ENCODE measurements around the gene ACACA. TPM values are rescaled to one million over a fixed set of nuclear protein-coding genes. Genes with fewer than 3 reads are reported as not detected.

ACACA gene
- total and polyA plus RNA-seq, 9 donors, result 10.9 to 104 (median 37.9) TPM

GRCh38 chr17:37039269-37039668, 367.4 kb downstream of the ACACA start:
- Histone ChIP-seq H3K9me3 (no peaks in the 10 kb centered on the region), H3K27me3 (no peaks in the 10 kb centered on the region), H3K4me3 (no peak overlapping the region), H3K4me1 (ENCODE audit: insufficient read depth) (no peaks in the 10 kb centered on the region), H3K27ac (no peak overlapping the region), H3K36me3 (no peaks in the 10 kb centered on the region)
- TF ChIP-seq EP300 (IDR thresholded peaks at IDR 0.05), result no peak
- TF ChIP-seq, protein P1, sequence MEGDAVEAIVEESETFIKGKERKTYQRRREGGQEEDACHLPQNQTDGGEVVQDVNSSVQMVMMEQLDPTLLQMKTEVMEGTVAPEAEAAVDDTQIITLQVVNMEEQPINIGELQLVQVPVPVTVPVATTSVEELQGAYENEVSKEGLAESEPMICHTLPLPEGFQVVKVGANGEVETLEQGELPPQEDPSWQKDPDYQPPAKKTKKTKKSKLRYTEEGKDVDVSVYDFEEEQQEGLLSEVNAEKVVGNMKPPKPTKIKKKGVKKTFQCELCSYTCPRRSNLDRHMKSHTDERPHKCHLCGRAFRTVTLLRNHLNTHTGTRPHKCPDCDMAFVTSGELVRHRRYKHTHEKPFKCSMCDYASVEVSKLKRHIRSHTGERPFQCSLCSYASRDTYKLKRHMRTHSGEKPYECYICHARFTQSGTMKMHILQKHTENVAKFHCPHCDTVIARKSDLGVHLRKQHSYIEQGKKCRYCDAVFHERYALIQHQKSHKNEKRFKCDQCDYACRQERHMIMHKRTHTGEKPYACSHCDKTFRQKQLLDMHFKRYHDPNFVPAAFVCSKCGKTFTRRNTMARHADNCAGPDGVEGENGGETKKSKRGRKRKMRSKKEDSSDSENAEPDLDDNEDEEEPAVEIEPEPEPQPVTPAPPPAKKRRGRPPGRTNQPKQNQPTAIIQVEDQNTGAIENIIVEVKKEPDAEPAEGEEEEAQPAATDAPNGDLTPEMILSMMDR (IDR thresholded peaks at IDR 0.05), result no peak
- no peak for TF ChIP-seq POLR2A (IDR thresholded peaks at IDR 0.05)
- no peak for DNase-seq
- WGBS, 3 donors, result 73 to 75% (median 73%) methylated on average over 6 of the region's 6 CpGs
- intact Hi-C loops (cut with DNase I), result no loop called here

GRCh38 chr17:37037590-37038155, 369.0 kb downstream of the ACACA start:
- WGBS, 3 donors, result 73 to 82% (median 75%) methylated on average over 5 of the region's 5 CpGs
- intact Hi-C loops (cut with DNase I), result no loop called here
- DNase-seq, result no peak
- Histone ChIP-seq H3K36me3 (no peaks in the 10 kb centered on the region), H3K27me3 (no peaks in the 10 kb centered on the region), H3K4me1 (ENCODE audit: insufficient read depth) (no peaks in the 10 kb centered on the region), H3K4me3 (no peak overlapping the region), H3K9me3 (no peaks in the 10 kb centered on the region), H3K27ac (no peak overlapping the region)
- TF ChIP-seq, protein P1 (IDR thresholded peaks at IDR 0.05), result no peak
- TF ChIP-seq EP300 (IDR thresholded peaks at IDR 0.05) (no peak), POLR2A (IDR thresholded peaks at IDR 0.05) (no peak)

Other genes with a start within 250 kb of the ACACA start
- not detected for gene C17orf78, start 30.9 kb downstream of the ACACA start, total RNA-seq
- gene C17orf78, start 30.9 kb downstream of the ACACA start, polyA plus RNA-seq, result not detected
- 10 to 100 TPM; 12.9 to 33.2 (median 24.9) TPM for gene TADA2A, start 50 bp upstream of the ACACA start, total RNA-seq
- gene TADA2A, start 50 bp upstream of the ACACA start, polyA plus RNA-seq, result 10 to 100 TPM in 1 of 2 donors, 1 to 10 TPM in 1; 9.2 to 20.5 TPM
- gene DUSP14, start 83.1 kb upstream of the ACACA start, total RNA-seq, result 10 to 100 TPM in 6 of 7 donors, 1 to 10 TPM in 1; 9.5 to 17.1 (median 13.1) TPM
- 10 to 100 TPM in 1 of 2 donors, 1 to 10 TPM in 1; 6.3 to 11.0 TPM for gene DUSP14, start 83.1 kb upstream of the ACACA start, polyA plus RNA-seq
- gene SYNRG, start 202.6 kb upstream of the ACACA start, total RNA-seq, result 10 to 100 TPM; 16.8 to 40.0 (median 31.1) TPM
- gene SYNRG, start 202.6 kb upstream of the ACACA start, polyA plus RNA-seq, result 10 to 100 TPM; 10.9 to 37.1 TPM
- gene DDX52, start 236.6 kb upstream of the ACACA start, total RNA-seq, result 10 to 100 TPM; 11.3 to 20.3 (median 19.6) TPM
- gene DDX52, start 236.6 kb upstream of the ACACA start, polyA plus RNA-seq, result 10 to 100 TPM in 1 of 2 donors, 1 to 10 TPM in 1; 8.8 to 14.9 TPM

Data from ovary (tissue), 9 donors.